DOHH2 (cell line): Measurements from ENCODE around the gene RNF187.

Experiments used
- CTCF ChIP-seq: fragments of 200-600 bp; sonication (generic); IDR thresholded peaks from one replicate; pipeline ENCODE4 v1.5.1; 2014; ENCODE audit warnings: antibody characterized with exemption, mild to moderate bottlenecking, low read depth, low read length; ENCODE audit not compliant: poor library complexity, severe bottlenecking
- EZH2phosphoT487 ChIP-seq: fragments of 200-600 bp; sonication (generic); IDR thresholded peaks from 2 replicates; pipeline ENCODE4 v1.6.1; 2017; ENCODE audit warnings: borderline replicate concordance, mild to moderate bottlenecking, antibody characterized with exemption, low read length, moderate library complexity, mixed read lengths

DNA sequence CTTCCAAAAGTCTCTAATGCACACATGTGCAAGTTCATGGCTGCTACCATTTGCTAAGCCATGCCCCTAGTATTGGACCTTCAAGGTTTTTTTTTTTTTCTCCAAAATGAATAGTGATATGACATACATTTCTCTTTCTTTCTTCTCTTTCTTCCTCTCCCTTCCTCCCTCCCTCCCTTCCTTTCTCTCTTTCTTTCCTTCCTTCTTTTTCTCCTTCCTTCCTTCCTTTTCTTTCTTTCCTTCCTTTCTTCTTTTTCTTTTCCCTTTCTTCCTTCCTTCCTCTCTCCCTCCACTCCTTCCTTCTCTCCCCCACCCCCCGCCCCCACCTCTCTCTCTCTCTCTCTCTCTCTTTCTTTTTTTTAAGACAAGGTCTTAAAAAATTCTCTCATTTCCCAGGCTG lies 3.4 kb upstream of the RNF187 start:
- TF ChIP-seq CTCF (no peak), EZH2phosphoT487 (no peak)
